ENCODE results near the gene LSAMP.

DNA sequence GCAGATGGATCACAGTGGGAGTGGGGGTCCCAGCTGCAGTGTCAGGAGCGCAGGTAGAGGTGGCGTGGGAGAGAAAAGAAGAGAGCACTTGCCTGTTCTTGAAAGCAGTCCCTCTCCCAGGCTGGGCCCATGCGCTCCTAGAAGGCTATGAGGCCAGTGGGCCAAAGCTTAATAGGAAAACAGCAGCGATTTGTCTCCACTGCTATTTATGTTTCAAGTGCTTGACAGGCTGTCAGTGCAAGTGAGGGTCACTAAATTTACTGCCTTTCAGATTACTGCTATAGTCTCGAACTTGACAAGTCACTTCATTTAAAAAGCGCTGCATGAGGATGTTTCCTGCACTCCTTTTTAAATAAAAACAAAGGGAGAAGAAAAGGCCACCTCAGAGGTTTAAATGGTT is 582.4 kb downstream of the LSAMP start:
- TF ChIP-seq, protein P1, sequence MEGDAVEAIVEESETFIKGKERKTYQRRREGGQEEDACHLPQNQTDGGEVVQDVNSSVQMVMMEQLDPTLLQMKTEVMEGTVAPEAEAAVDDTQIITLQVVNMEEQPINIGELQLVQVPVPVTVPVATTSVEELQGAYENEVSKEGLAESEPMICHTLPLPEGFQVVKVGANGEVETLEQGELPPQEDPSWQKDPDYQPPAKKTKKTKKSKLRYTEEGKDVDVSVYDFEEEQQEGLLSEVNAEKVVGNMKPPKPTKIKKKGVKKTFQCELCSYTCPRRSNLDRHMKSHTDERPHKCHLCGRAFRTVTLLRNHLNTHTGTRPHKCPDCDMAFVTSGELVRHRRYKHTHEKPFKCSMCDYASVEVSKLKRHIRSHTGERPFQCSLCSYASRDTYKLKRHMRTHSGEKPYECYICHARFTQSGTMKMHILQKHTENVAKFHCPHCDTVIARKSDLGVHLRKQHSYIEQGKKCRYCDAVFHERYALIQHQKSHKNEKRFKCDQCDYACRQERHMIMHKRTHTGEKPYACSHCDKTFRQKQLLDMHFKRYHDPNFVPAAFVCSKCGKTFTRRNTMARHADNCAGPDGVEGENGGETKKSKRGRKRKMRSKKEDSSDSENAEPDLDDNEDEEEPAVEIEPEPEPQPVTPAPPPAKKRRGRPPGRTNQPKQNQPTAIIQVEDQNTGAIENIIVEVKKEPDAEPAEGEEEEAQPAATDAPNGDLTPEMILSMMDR (IDR thresholded peaks at IDR 0.05) = no peak
- no peak for TF ChIP-seq EZH2phosphoT487 (IDR thresholded peaks at IDR 0.05)
- no peak for TF ChIP-seq EZH2 (IDR thresholded peaks at IDR 0.05)

All from neural progenitor cell (in vitro differentiated cells).